ENCODE results near the gene FARP1.

DNA sequence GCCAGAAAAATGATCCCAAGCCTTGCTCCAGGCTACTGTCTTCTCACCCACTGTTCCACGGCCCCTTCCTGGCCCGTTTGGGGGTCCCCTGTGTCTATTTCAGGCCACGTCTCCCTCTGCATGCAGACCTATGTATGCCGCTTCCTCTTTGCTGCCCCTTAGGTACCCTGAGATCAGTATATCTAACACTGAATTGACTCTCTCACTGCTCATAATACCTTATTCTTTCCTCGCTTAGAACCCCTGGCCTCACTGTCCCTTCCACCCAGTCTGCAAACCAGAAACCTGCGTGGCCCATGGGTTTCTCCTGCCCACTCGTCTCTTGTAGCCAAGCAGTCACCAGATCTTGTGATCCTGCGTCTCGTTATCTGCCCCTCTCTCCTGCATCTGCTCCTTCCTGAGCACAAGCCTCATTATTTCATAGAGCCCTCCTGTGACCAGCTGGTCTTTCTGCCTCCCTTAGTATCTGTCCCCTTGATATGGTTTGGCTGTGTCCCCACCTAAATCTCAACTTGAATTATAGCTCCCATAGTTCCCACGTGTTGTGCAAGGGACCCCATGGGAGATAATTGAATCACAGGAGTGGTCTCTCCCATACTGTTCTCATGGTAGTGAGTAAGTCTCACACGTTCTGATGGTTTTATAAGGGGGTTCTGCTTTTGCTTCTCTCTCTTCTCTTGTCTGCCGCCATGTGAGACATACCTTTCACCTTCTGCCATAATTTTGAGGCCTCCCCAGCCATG, 143.1 kb downstream of the FARP1 start:
- TF ChIP-seq GATA2 (IDR thresholded peaks at IDR 0.05; ENCODE audit: low read depth, low read length) (no peak), GATA3 (IDR thresholded peaks at IDR 0.05; ENCODE audit: low read depth, low read length) (no peak)

All from SH-SY5Y (cell line).